Loucy (cell line): Measurements from ENCODE around the gene CCN2.

Source experiments
- CTCF ChIP-seq: fragments of 200-600 bp; sonication (generic); conservative IDR thresholded peaks from 2 replicates; pipeline ENCODE4 v1.5.1; 2014; ENCODE audit warnings: mild to moderate bottlenecking, antibody characterized with exemption, low read length
- EZH2phosphoT487 ChIP-seq: fragments of 200-600 bp; IDR thresholded peaks from 2 replicates; pipeline ENCODE4 v1.6.1; 2018; ENCODE audit warnings: antibody characterized with exemption, mild to moderate bottlenecking, moderate library complexity, borderline replicate concordance

GRCh38 chr6:131920656-131921055 is 30.5 kb downstream of the CCN2 start:
- TF ChIP-seq CTCF (no peak), EZH2phosphoT487 (no peak)
